GM12878 (cell line): ENCODE results near the gene RASSF8. TPM values are rescaled to one million over a fixed set of nuclear protein-coding genes. Genes with fewer than 3 reads are reported as not detected.

ENCODE experiments used
- ATAC-seq: fragments of 200-7000 bp; cut with Tn5 transposase; 3 replicates; pipeline ENCODE4 v1.9.1; 2020; ENCODE audit warnings: mild to moderate bottlenecking, moderate library complexity
- BruUV-seq: library from RNA; stranded (reverse); fragments of 400-500 nt; replicated peaks from 2 replicates; lab custom pipeline; 2021; lab: Mats Ljungman, UMichigan
- CTCF ChIA-PET: fragments of 300-600 bp; sonication (Branson Sonifier 250); formaldehyde crosslinking; extraction: SDS; loops from one replicate; lab custom pipeline; 2021; ENCODE audit warnings: inconsistent platforms; lab: Yijun Ruan, JAX
- POLR2A ChIA-PET: fragments of 350-600 bp; formaldehyde crosslinking; extraction: SDS; loops from one replicate; lab custom pipeline; 2021; ENCODE audit warnings: inconsistent platforms; lab: Charles Lee
- RAD21 ChIA-PET: fragments of 300-600 bp; sonication (Branson Sonifier 250); formaldehyde crosslinking; loops from one replicate; lab custom pipeline; 2023; ENCODE audit warnings: antibody characterized with exemption; ENCODE audit not compliant: unreplicated experiment; lab: Charles Lee
- SMC1A ChIA-PET: fragments of 300-600 bp; sonication (Branson Sonifier 250); formaldehyde crosslinking; loops from one replicate; lab custom pipeline; 2023; ENCODE audit not compliant: unreplicated experiment, uncharacterized antibody; lab: Charles Lee
- DNase-seq: peaks from one replicate; pipeline ENCODE4 v3.0.0-alpha.2; 2011; ENCODE audit warnings: low read depth, low spot score
- FAIRE-seq: peaks from 3 replicates; lab custom pipeline; 2011; peaks lifted over from hg19 to GRCh38; lab: Jason Lieb, UNC
- H2AFZ ChIP-seq: 2 replicates; pipeline ENCODE4 v1.6.0; 2011; ENCODE audit warnings: low read depth, low read length, control low read depth; ENCODE audit not compliant: control insufficient read depth
- H3K27ac ChIP-seq: 2 replicates; pipeline ENCODE4 v1.5.1; 2011; ENCODE audit warnings: control low read depth; ENCODE audit not compliant: control insufficient read depth, insufficient read depth
- H3K27me3 ChIP-seq, 2 experiments: replicated peaks in 1 of 2; 2 replicates each; pipeline versions ENCODE4 v1.6.0 to v1.6.1; 2011; ENCODE audit warnings: low read length in 1 of 2; ENCODE audit not compliant: control insufficient read depth in 2 of 2, insufficient read depth in 2 of 2
- H3K36me3 ChIP-seq, 2 experiments: 2 replicates each; pipeline ENCODE4 v1.5.1; 2011; ENCODE audit warnings: low read length in 1 of 2; ENCODE audit not compliant: control insufficient read depth in 2 of 2, insufficient read depth in 2 of 2
- H3K4me1 ChIP-seq: 2 replicates; pipeline ENCODE4 v1.6.1; 2011; ENCODE audit warnings: mild to moderate bottlenecking, low read length, moderate library complexity, mixed read lengths; ENCODE audit not compliant: control insufficient read depth, insufficient read depth
- H3K4me2 ChIP-seq: 2 replicates; pipeline ENCODE4 v1.6.0; 2011; ENCODE audit warnings: control low read depth; ENCODE audit not compliant: control insufficient read depth, insufficient read depth
- H3K4me3 ChIP-seq: fragments of 200-600 bp; sonication (generic); 2 replicates; pipeline ENCODE4 v1.5.1; 2016
- H3K79me2 ChIP-seq: 2 replicates; pipeline ENCODE4 v1.6.0; 2011; ENCODE audit warnings: low read length; ENCODE audit not compliant: control insufficient read depth, insufficient read depth
- H3K9ac ChIP-seq: 2 replicates; pipeline ENCODE4 v1.8.0; 2011; ENCODE audit warnings: low read length, control low read depth, mixed read lengths; ENCODE audit not compliant: control insufficient read depth, insufficient read depth
- H3K9me3 ChIP-seq: replicated peaks from 3 replicates; pipeline ENCODE4 v1.5.1; 2011; ENCODE audit warnings: mild to moderate bottlenecking, low read length; ENCODE audit not compliant: control insufficient read depth, insufficient read depth
- H4K20me1 ChIP-seq: 2 replicates; pipeline ENCODE4 v1.6.0; 2011; ENCODE audit not compliant: control insufficient read depth, insufficient read depth
- DPF2 ChIP-seq: fragments of 450-650 bp; IDR thresholded peaks from 2 replicates; pipeline ENCODE4 v1.6.1; 2017; ENCODE audit warnings: mild to moderate bottlenecking
- ETV6 ChIP-seq, 2 experiments: fragments of 450-650 bp in 1 of 2; IDR thresholded peaks in 1 of 2; conservative IDR thresholded peaks in 1 of 2; 2 replicates each; pipeline ENCODE4 v1.6.1; 2014; ENCODE audit warnings: antibody characterized with exemption in 1 of 2, borderline replicate concordance in 1 of 2, low read depth in 1 of 2, mild to moderate bottlenecking in 1 of 2, moderate library complexity in 1 of 2
- NR2C2 ChIP-seq: IDR thresholded peaks from 2 replicates; pipeline ENCODE4 v1.6.1; 2011; ENCODE audit warnings: borderline replicate concordance, low read depth; ENCODE audit not compliant: control insufficient read depth, insufficient read length
- PAX5 ChIP-seq: IDR thresholded peaks from 2 replicates; pipeline ENCODE4 v1.6.1; 2011; ENCODE audit warnings: low read depth, low read length, borderline replicate concordance
- TCF7 ChIP-seq: IDR thresholded peaks from 2 replicates; pipeline ENCODE4 v1.6.1; 2014; ENCODE audit warnings: antibody characterized with exemption, borderline replicate concordance
- WGBS: methylation state at CpG from one replicate; pipeline ENCODE4 v1.1.6; 2016; ENCODE audit warnings: low lambda C conversion rate; ENCODE audit not compliant: insufficient replicate concordance, insufficient coverage; ENCODE audit errors: missing lambda C conversion rate; 5-methylcytosine and 5-hydroxymethylcytosine counted together
- in situ Hi-C: fragments of 300-500 bp; cut with MboI; formaldehyde crosslinking; loops from 9 replicates; pipeline ENCODE4 v1.14.3; 2018; ENCODE audit warnings: mixed read lengths
- intact Hi-C: fragments of 100-400 bp; cut with micrococcal nuclease; formaldehyde crosslinking; loops from one replicate; pipeline ENCODE4 v1.14.2; 2022; ENCODE audit not compliant: unreplicated experiment
- polyA plus RNA-seq, 11 experiments: library from polyadenylated mRNA; depleted of rRNA in 4 of 11; unstranded in 6 of 11; stranded (reverse) in 5 of 11; fragments of >200 nt; fragmentation: Nextera tagmentation in 4 of 11; fragmentation: Illumina TruSeq in 1 of 11; extraction: Ambion mirVana in 4 of 11; extraction: Trizol in 1 of 11; gene quantifications; 1 replicate in 1 of 11; 2 replicates in 10 of 11; pipeline versions ENCODE4 v1.2.1 to v1.2.3, GENCODE V29; 2011 to 2016; ENCODE audit warnings: inconsistent platforms in 2 of 11, missing spikeins in 2 of 11, low read depth in 1 of 11
- total RNA-seq, 4 experiments: library from RNA; depleted of rRNA in 3 of 4; stranded (reverse); fragments of >200 nt in 3 of 4; fragmentation: Illumina TruSeq in 1 of 4; extraction: Trizol in 1 of 4; gene quantifications; 2 replicates each; pipeline versions ENCODE4 v1.2.1 to v1.2.3, GENCODE V29; 2013 to 2021
- TF ChIP-seq, protein P1 (sequence below): fragments of 450-650 bp; formaldehyde crosslinking; IDR thresholded peaks from 2 replicates; pipeline ENCODE4 v1.4.0; 2022; ENCODE audit warnings: mild to moderate bottlenecking, moderate library complexity
- TF ChIP-seq, protein P2 (sequence below): IDR thresholded peaks from 2 replicates; pipeline ENCODE4 v1.6.1; 2012; ENCODE audit warnings: low read depth, low read length, improper control_type of control experiment
- TF ChIP-seq, protein P3 (sequence below): IDR thresholded peaks from 2 replicates; pipeline ENCODE4 v1.6.1; 2011; ENCODE audit warnings: borderline replicate concordance, low read depth, mild to moderate bottlenecking, moderate library complexity, low read length; ENCODE audit not compliant: insufficient read depth, poor library complexity, severe bottlenecking

Gene RASSF8
- total and polyA plus RNA-seq, 10 of the 15 experiments (the other 5 are each of a cell fraction or from before 2014, with no cell fraction given) = 0.06 to 0.18 (median 0.08) TPM; not detected in 6

DNA sequence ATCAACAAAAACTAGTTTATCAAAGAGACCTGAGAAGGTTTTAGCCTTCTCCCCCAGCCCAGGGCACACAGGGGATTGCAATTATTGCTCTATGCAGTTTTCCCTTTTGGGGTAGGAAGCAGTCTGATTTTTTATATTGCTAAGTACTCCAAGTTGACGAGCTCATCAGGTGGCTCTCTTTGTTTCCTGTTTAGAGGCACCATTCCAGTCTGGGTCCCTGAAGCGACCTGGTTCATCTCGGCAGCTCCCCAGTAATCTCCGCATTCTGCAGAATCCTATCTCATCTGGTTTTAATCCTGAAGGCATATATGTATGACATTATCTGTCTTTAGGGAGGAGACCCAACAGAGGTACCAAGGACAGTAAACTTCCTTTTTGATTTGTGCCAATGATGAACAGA lies 110.0 kb downstream of the RASSF8 start:
- CTCF ChIA-PET = no interaction called here
- Histone ChIP-seq H3K4me3 (no peak overlapping the region), H4K20me1 (no peaks in the 10 kb centered on the region), H3K4me1 (no peaks in the 10 kb centered on the region), H3K4me2 (no peak overlapping the region), H3K9ac (no peak overlapping the region), H2AFZ (no peak overlapping the region), H3K27me3 (peaks cover 0 to 6% of the 10 kb centered on the region in 2 experiments; a peak in 1 of 4 replicates), H3K9me3 (no peaks in the 10 kb centered on the region), H3K36me3 (no peaks in the 10 kb centered on the region), H3K79me2 (no peaks in the 10 kb centered on the region), H3K27ac (no peak overlapping the region)
- SMC1A ChIA-PET = no interaction called here
- BruUV-seq = no TSS peak
- POLR2A ChIA-PET = no interaction called here
- intact Hi-C loops = no loop called here
- in situ Hi-C loops = no loop called here
- no peak for TF ChIP-seq DPF2
- RAD21 ChIA-PET = no interaction called here
- 65% methylated on average over 4 of the region's 4 CpGs for WGBS
- no peak for DNase-seq
- FAIRE-seq = no peak
- no peak for ATAC-seq

DNA sequence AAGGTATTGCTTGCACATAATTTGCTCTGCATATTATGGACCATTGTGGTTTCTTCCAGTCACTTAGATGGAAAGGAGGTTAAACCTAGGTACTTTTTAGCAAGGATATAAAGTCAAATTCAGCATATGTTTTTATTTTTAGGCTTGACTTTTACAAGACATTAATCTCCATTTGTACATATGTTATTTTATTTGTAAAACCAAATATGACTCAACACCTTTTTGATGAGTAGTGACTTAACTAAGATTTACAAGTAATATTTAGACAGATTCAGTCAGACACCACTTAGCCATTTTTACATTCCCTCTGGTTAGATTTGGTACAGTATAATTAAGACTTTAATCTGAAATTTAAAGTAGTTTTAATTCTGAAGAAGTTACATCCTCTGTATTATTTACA lies 111.3 kb downstream of the RASSF8 start:
- RAD21 ChIA-PET = interaction anchor here (0.7 kb wide), 1 partner anchor 49 kb away, joined by 3 read pairs; no protein-coding TSS in a partner anchor
- TF ChIP-seq, protein P1, sequence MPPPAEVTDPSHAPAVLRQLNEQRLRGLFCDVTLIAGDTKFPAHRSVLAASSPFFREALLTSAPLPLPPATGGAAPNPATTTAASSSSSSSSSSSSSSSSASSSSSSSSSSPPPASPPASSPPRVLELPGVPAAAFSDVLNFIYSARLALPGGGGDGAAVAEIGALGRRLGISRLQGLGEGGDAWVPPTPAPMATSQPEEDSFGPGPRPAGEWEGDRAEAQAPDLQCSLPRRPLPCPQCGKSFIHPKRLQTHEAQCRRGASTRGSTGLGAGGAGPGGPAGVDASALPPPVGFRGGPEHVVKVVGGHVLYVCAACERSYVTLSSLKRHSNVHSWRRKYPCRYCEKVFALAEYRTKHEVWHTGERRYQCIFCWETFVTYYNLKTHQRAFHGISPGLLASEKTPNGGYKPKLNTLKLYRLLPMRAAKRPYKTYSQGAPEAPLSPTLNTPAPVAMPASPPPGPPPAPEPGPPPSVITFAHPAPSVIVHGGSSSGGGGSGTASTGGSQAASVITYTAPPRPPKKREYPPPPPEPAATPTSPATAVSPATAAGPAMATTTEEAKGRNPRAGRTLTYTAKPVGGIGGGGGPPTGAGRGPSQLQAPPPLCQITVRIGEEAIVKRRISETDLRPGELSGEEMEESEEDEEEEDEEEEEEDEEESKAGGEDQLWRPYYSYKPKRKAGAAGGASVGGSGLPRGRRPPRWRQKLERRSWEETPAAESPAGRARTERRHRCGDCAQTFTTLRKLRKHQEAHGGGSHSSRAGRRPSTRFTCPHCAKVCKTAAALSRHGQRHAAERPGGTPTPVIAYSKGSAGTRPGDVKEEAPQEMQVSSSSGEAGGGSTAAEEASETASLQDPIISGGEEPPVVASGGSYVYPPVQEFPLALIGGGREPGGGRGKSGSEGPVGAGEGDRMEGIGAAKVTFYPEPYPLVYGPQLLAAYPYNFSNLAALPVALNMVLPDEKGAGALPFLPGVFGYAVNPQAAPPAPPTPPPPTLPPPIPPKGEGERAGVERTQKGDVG (CRISPR knock-in tag) = no peak
- TF ChIP-seq TCF7 = no peak
- TF ChIP-seq, protein P2, sequence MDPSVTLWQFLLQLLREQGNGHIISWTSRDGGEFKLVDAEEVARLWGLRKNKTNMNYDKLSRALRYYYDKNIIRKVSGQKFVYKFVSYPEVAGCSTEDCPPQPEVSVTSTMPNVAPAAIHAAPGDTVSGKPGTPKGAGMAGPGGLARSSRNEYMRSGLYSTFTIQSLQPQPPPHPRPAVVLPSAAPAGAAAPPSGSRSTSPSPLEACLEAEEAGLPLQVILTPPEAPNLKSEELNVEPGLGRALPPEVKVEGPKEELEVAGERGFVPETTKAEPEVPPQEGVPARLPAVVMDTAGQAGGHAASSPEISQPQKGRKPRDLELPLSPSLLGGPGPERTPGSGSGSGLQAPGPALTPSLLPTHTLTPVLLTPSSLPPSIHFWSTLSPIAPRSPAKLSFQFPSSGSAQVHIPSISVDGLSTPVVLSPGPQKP = no peak
- TF ChIP-seq PAX5 = no peak
- TF ChIP-seq NR2C2 = no peak
- TF ChIP-seq, protein P3, sequence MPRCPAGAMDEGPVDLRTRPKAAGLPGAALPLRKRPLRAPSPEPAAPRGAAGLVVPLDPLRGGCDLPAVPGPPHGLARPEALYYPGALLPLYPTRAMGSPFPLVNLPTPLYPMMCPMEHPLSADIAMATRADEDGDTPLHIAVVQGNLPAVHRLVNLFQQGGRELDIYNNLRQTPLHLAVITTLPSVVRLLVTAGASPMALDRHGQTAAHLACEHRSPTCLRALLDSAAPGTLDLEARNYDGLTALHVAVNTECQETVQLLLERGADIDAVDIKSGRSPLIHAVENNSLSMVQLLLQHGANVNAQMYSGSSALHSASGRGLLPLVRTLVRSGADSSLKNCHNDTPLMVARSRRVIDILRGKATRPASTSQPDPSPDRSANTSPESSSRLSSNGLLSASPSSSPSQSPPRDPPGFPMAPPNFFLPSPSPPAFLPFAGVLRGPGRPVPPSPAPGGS = no peak
- TF ChIP-seq ETV6 (conservative IDR thresholded peaks at IDR 0.05 in 1 of 2, IDR thresholded peaks at IDR 0.05 in 1 of 2; ENCODE audit: borderline replicate concordance in 1 of 2, low read depth in 1 of 2) = no peak

More for the DNA sequence above, 111.3 kb downstream of the RASSF8 start:
- no peak overlapping the region for H2AFZ ChIP-seq
- H3K9me3 ChIP-seq = no peaks in the 10 kb centered on the region
- no peak for ATAC-seq
- POLR2A ChIA-PET = no interaction called here
- no TSS peak for BruUV-seq
- intact Hi-C loops = no loop called here
- H3K4me2 ChIP-seq = no peak overlapping the region
- in situ Hi-C loops = no loop called here
- CTCF ChIA-PET = no interaction called here
- H3K4me1 ChIP-seq = no peaks in the 10 kb centered on the region
- no peak overlapping the region for H3K27ac ChIP-seq
- no peak for FAIRE-seq
- peaks cover 0 to 6% of the 10 kb centered on the region in 2 experiments; a peak in 1 of 4 replicates for H3K27me3 ChIP-seq
- H4K20me1 ChIP-seq = no peaks in the 10 kb centered on the region
- H3K4me3 ChIP-seq = no peak overlapping the region
- DNase-seq = no peak
- H3K79me2 ChIP-seq = no peaks in the 10 kb centered on the region
- H3K36me3 ChIP-seq = no peaks in the 10 kb centered on the region
- H3K9ac ChIP-seq = no peak overlapping the region
- SMC1A ChIA-PET = no interaction called here
